GM23338 (cell line): ENCODE results near the gene ARPP21. TPM values are rescaled to one million over a fixed set of nuclear protein-coding genes. Genes with fewer than 3 reads are reported as not detected.

Source experiments
- ATAC-seq: fragments of 200-7000 bp; cut with Tn5 transposase; 3 replicates; pipeline ENCODE4 v1.9.1; 2020
- DNase-seq: peaks from one replicate; pipeline ENCODE4 v3.0.0-alpha.2; 2015; ENCODE audit warnings: low spot score
- H2AFZ ChIP-seq: fragments of 200-600 bp; sonication (generic); 2 replicates; pipeline ENCODE4 v1.8.0; 2016; ENCODE audit warnings: antibody characterized with exemption, mild to moderate bottlenecking, moderate library complexity
- H3F3A ChIP-seq: fragments of 200-600 bp; sonication (generic); replicated peaks from 2 replicates; pipeline ENCODE4 v1.8.0; 2017; ENCODE audit warnings: antibody characterized with exemption, mixed run types, low read depth
- H3K27ac ChIP-seq: fragments of 200-600 bp; sonication (generic); 2 replicates; pipeline ENCODE4 v1.6.1; 2016; ENCODE audit warnings: low read depth
- H3K27me3 ChIP-seq: fragments of 200-600 bp; sonication (generic); 2 replicates; pipeline ENCODE4 v1.8.0; 2016; ENCODE audit warnings: mild to moderate bottlenecking, mixed run types, moderate library complexity; ENCODE audit not compliant: insufficient read depth
- H3K36me3 ChIP-seq: fragments of 200-600 bp; sonication (generic); 2 replicates; pipeline ENCODE4 v1.8.0; 2016; ENCODE audit warnings: mild to moderate bottlenecking; ENCODE audit not compliant: insufficient read depth
- H3K4me1 ChIP-seq: fragments of 200-600 bp; sonication (generic); 2 replicates; pipeline ENCODE4 v1.8.0; 2016; ENCODE audit warnings: mild to moderate bottlenecking, moderate library complexity; ENCODE audit not compliant: insufficient read depth
- H3K4me2 ChIP-seq: fragments of 200-600 bp; sonication (generic); 2 replicates; pipeline ENCODE4 v1.7.1; 2017; ENCODE audit warnings: mixed run types
- H3K4me3 ChIP-seq: fragments of 200-600 bp; sonication (generic); 2 replicates; pipeline ENCODE4 v1.6.1; 2016; ENCODE audit warnings: mixed run types
- H3K79me2 ChIP-seq: fragments of 200-600 bp; sonication (generic); replicated peaks from 2 replicates; pipeline ENCODE4 v1.8.0; 2017; ENCODE audit warnings: mild to moderate bottlenecking; ENCODE audit not compliant: insufficient read depth
- H3K9me2 ChIP-seq: fragments of 200-600 bp; sonication (generic); 2 replicates; pipeline ENCODE4 v1.8.0; 2017; ENCODE audit not compliant: insufficient read depth
- H4K20me1 ChIP-seq: fragments of 200-600 bp; sonication (generic); replicated peaks from 2 replicates; pipeline ENCODE4 v1.8.0; 2017; ENCODE audit warnings: mild to moderate bottlenecking; ENCODE audit not compliant: insufficient read depth
- H3K27ac Mint-ChIP-seq: 2 replicates; pipeline ENCODE4 v1.8.0; 2020; ENCODE audit warnings: inconsistent platforms, mild to moderate bottlenecking, moderate library complexity, mixed read lengths
- H3K27me3 Mint-ChIP-seq: 3 replicates; pipeline ENCODE4 v1.8.0; 2022; ENCODE audit warnings: low read depth, mild to moderate bottlenecking, moderate library complexity, mixed read lengths, inconsistent platforms; ENCODE audit not compliant: insufficient read depth, poor library complexity
- H3K36me3 Mint-ChIP-seq: 3 replicates; pipeline ENCODE4 v1.8.0; 2021; ENCODE audit warnings: low read depth, mild to moderate bottlenecking, inconsistent platforms, moderate library complexity, mixed read lengths
- H3K4me1 Mint-ChIP-seq: 3 replicates; pipeline ENCODE4 v1.8.0; 2020; ENCODE audit warnings: mild to moderate bottlenecking, inconsistent platforms, mixed read lengths
- H3K4me3 Mint-ChIP-seq: 3 replicates; pipeline ENCODE4 v1.8.0; 2021; ENCODE audit warnings: moderate library complexity, mild to moderate bottlenecking, inconsistent platforms, mixed read lengths
- H3K9me3 Mint-ChIP-seq: 3 replicates; pipeline ENCODE4 v1.8.0; 2020; ENCODE audit warnings: moderate library complexity, mild to moderate bottlenecking, inconsistent platforms, mixed read lengths
- CREB1 ChIP-seq: fragments of 250-450 bp; sonication (Bioruptor Pico); IDR thresholded peaks from 2 replicates; pipeline ENCODE4 v1.5.0; 2020; ENCODE audit warnings: low read depth, mild to moderate bottlenecking, moderate library complexity
- CTCF ChIP-seq, 2 experiments: fragments of 200-600 bp in 1 of 2; sonication (generic) in 1 of 2; conservative IDR thresholded peaks; 2 replicates each; pipeline versions ENCODE4 v1.5.1 to v1.6.1; 2016 to 2017; ENCODE audit warnings: antibody characterized with exemption in 2 of 2, low read depth in 2 of 2, mild to moderate bottlenecking in 2 of 2, moderate library complexity in 1 of 2
- ETS1 ChIP-seq: IDR thresholded peaks from 2 replicates; pipeline ENCODE4 v1.6.1; 2016; ENCODE audit warnings: antibody characterized with exemption
- EZH2 ChIP-seq: fragments of 200-600 bp; sonication (generic); IDR thresholded peaks from one replicate; pipeline ENCODE4 v1.8.0; 2017; ENCODE audit warnings: antibody characterized with exemption, mild to moderate bottlenecking, low read depth; ENCODE audit not compliant: unreplicated experiment
- EZH2phosphoT487 ChIP-seq: fragments of 200-600 bp; sonication (generic); IDR thresholded peaks from one replicate; pipeline ENCODE4 v1.8.1; 2018; ENCODE audit warnings: antibody characterized with exemption; ENCODE audit not compliant: unreplicated experiment
- JUNB ChIP-seq: IDR thresholded peaks from one replicate; pipeline ENCODE4 v1.6.1; 2016; ENCODE audit warnings: antibody characterized with exemption; ENCODE audit not compliant: unreplicated experiment
- NANOG ChIP-seq: IDR thresholded peaks from 2 replicates; pipeline ENCODE4 v1.6.1; 2016; ENCODE audit warnings: antibody characterized with exemption, borderline replicate concordance
- POLR2AphosphoS5 ChIP-seq: IDR thresholded peaks from 2 replicates; pipeline ENCODE4 v1.6.1; 2016; ENCODE audit warnings: antibody characterized with exemption, low read depth
- REST ChIP-seq: IDR thresholded peaks from one replicate; pipeline ENCODE4 v1.6.1; 2018; ENCODE audit warnings: antibody characterized with exemption; ENCODE audit not compliant: unreplicated experiment
- STAT1 ChIP-seq: IDR thresholded peaks from one replicate; pipeline ENCODE4 v1.6.1; 2016; ENCODE audit warnings: antibody characterized with exemption; ENCODE audit not compliant: unreplicated experiment
- ZNF114 ChIP-seq: fragments of 250-450 bp; sonication (Bioruptor Pico); IDR thresholded peaks from 2 replicates; pipeline ENCODE4 v1.5.0; 2020; ENCODE audit warnings: mild to moderate bottlenecking, moderate library complexity
- ZNF331 ChIP-seq: fragments of 250-450 bp; sonication (Bioruptor Pico); IDR thresholded peaks from 2 replicates; pipeline ENCODE4 v1.5.0; 2020; ENCODE audit warnings: low read depth, mild to moderate bottlenecking, moderate library complexity
- ZNF462 ChIP-seq: fragments of 250-450 bp; sonication (Bioruptor Pico); IDR thresholded peaks from 2 replicates; pipeline ENCODE4 v1.5.0; 2020; ENCODE audit warnings: mild to moderate bottlenecking, moderate library complexity
- polyA plus RNA-seq: library from polyadenylated mRNA; unstranded; fragments of >200 nt; fragmentation: Nextera tagmentation; extraction: Ambion mirVana; gene quantifications from 2 replicates; pipeline ENCODE4 v1.2.1, GENCODE V29; 2016
- total RNA-seq: library from RNA; depleted of rRNA; stranded (reverse); fragments of >200 nt; shearing (Covaris generic); gene quantifications from 2 replicates; pipeline ENCODE4 v1.2.3, GENCODE V29; 2014

The ARPP21 gene
- total and polyA plus RNA-seq, 2 experiments from 2014 or later = not detected

GRCh38 chr3:35675621-35676020 is 36.3 kb downstream of the ARPP21 start (continued):
- TF ChIP-seq ZNF462 (CRISPR knock-in tag) (no peak), STAT1 (no peak)

- Histone ChIP-seq H3K4me3 (no peak overlapping the region), H3K4me2 (no peak overlapping the region), H3K79me2 (no peaks in the 10 kb centered on the region), H2AFZ (no peak overlapping the region), H3F3A (no peaks in the 10 kb centered on the region), H3K27ac (no peak overlapping the region), H4K20me1 (no peaks in the 10 kb centered on the region), H3K4me1 (no peaks in the 10 kb centered on the region; the same call in none of the 2 replicates), H3K9me2 (no peaks in the 10 kb centered on the region), H3K36me3 (no peaks in the 10 kb centered on the region), H3K27me3 (no peaks in the 10 kb centered on the region)
- ATAC-seq = no peak
- Mint-ChIP-seq H3K27ac (no peak overlapping the region), H3K4me3 (no peak overlapping the region), H3K36me3 (no peaks in the 10 kb centered on the region), H3K9me3 (no peaks in the 10 kb centered on the region), H3K4me1 (peaks cover 2% of the 10 kb centered on the region; the same call in 1 of the 3 replicates), H3K27me3 (no peaks in the 10 kb centered on the region)
- DNase-seq = no peak
- TF ChIP-seq ZNF114 (CRISPR knock-in tag) (no peak), JUNB (no peak), CREB1 (CRISPR knock-in tag) (no peak), ZNF331 (CRISPR knock-in tag) (no peak), POLR2AphosphoS5 (no peak), EZH2 (no peak), EZH2phosphoT487 (no peak), CTCF (conservative IDR thresholded peaks at IDR 0.05; ENCODE audit: low read depth in 2 of 2) (no peak), NANOG (no peak), REST (no peak), STAT1 (no peak), ETS1 (no peak)
Measured at GRCh38 chr3:35677797-35678196, 38.5 kb downstream of the ARPP21 start.
